HL-60 (cell line): ENCODE measurements around the gene IMPACT.

Source experiments
- DNase-seq, 2 experiments: peaks; one replicate each; pipeline ENCODE4 v3.0.0-alpha.2; 2010 to 2020; ENCODE audit warnings: low read depth in 1 of 2, low spot score in 1 of 2
- H3K27ac ChIP-seq: fragments of 250-450 bp; sonication (Bioruptor Pico); replicated peaks from 2 replicates; pipeline ENCODE4 v1.5.1; 2020; ENCODE audit warnings: mild to moderate bottlenecking, moderate library complexity
- H3K27me3 ChIP-seq: fragments of 250-450 bp; sonication (Bioruptor Pico); 2 replicates; pipeline ENCODE4 v1.5.1; 2021; ENCODE audit warnings: mild to moderate bottlenecking, moderate library complexity; ENCODE audit not compliant: insufficient read depth, poor library complexity, severe bottlenecking
- H3K4me3 ChIP-seq: replicated peaks from 2 replicates; pipeline ENCODE4 v1.5.1; 2011; ENCODE audit warnings: mild to moderate bottlenecking, control low read depth, low read length; ENCODE audit not compliant: insufficient read depth
- GABPA ChIP-seq: IDR thresholded peaks from 2 replicates; pipeline ENCODE4 v1.6.1; 2012; ENCODE audit warnings: low read depth
- POLR2AphosphoS5 ChIP-seq: IDR thresholded peaks from 2 replicates; pipeline ENCODE4 v1.6.1; 2012; ENCODE audit warnings: low read depth
- REST ChIP-seq: IDR thresholded peaks from 2 replicates; pipeline ENCODE4 v1.6.1; 2012; ENCODE audit warnings: low read depth; ENCODE audit not compliant: insufficient replicate concordance
- SPI1 ChIP-seq: IDR thresholded peaks from 2 replicates; pipeline ENCODE4 v1.6.1; 2012; ENCODE audit warnings: low read depth, mild to moderate bottlenecking, borderline replicate concordance
- TF ChIP-seq, protein P1 (sequence below): IDR thresholded peaks from one replicate; pipeline ENCODE4 v1.5.1; 2011; ENCODE audit warnings: low read length, control low read depth, inconsistent platforms; ENCODE audit not compliant: insufficient read depth

Gene IMPACT

GRCh38 chr18:24470805-24471204, 44.3 kb downstream of the IMPACT start:
- DNase-seq = no peak
- Histone ChIP-seq H3K4me3 (no peak overlapping the region), H3K27ac (no peak overlapping the region), H3K27me3 (no peaks in the 10 kb centered on the region)
- TF ChIP-seq, protein P1, sequence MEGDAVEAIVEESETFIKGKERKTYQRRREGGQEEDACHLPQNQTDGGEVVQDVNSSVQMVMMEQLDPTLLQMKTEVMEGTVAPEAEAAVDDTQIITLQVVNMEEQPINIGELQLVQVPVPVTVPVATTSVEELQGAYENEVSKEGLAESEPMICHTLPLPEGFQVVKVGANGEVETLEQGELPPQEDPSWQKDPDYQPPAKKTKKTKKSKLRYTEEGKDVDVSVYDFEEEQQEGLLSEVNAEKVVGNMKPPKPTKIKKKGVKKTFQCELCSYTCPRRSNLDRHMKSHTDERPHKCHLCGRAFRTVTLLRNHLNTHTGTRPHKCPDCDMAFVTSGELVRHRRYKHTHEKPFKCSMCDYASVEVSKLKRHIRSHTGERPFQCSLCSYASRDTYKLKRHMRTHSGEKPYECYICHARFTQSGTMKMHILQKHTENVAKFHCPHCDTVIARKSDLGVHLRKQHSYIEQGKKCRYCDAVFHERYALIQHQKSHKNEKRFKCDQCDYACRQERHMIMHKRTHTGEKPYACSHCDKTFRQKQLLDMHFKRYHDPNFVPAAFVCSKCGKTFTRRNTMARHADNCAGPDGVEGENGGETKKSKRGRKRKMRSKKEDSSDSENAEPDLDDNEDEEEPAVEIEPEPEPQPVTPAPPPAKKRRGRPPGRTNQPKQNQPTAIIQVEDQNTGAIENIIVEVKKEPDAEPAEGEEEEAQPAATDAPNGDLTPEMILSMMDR = no peak
- TF ChIP-seq REST = no peak
- no peak for TF ChIP-seq GABPA
- TF ChIP-seq SPI1 = no peak
- no peak for TF ChIP-seq POLR2AphosphoS5

GRCh38 chr18:24472591-24472990, 46.1 kb downstream of the IMPACT start:
- no peak for TF ChIP-seq SPI1
- TF ChIP-seq GABPA = no peak
- TF ChIP-seq, protein P1 = no peak
- no peak for TF ChIP-seq REST
- no peak for TF ChIP-seq POLR2AphosphoS5
- Histone ChIP-seq H3K27ac (no peak overlapping the region), H3K4me3 (no peak overlapping the region), H3K27me3 (no peaks in the 10 kb centered on the region)
- DNase-seq = no peak

- no peak for DNase-seq
- Histone ChIP-seq H3K27ac (no peak overlapping the region), H3K27me3 (no peaks in the 10 kb centered on the region), H3K4me3 (no peak overlapping the region)
- TF ChIP-seq GABPA (no peak), POLR2AphosphoS5 (no peak), SPI1 (no peak), REST (no peak)
- TF ChIP-seq, protein P1 = no peak
Measured at GRCh38 chr18:24474406-24474805, 47.9 kb downstream of the IMPACT start.
